Adipocyte (in vitro differentiated cells): ENCODE data around the gene PRKCH.

Experiments used
- DNase-seq: peaks from one replicate; pipeline ENCODE4 v3.0.0-alpha.2; 2015; ENCODE audit warnings: low read depth
- H3K27me3 ChIP-seq: replicated peaks from 2 replicates; pipeline ENCODE4 v1.7.0; 2013; ENCODE audit warnings: mild to moderate bottlenecking, low read length, moderate library complexity; ENCODE audit not compliant: control insufficient read depth, insufficient read depth
- H3K36me3 ChIP-seq: 2 replicates; pipeline ENCODE4 v1.7.0; 2013; ENCODE audit warnings: low read length, mild to moderate bottlenecking, moderate library complexity; ENCODE audit not compliant: control insufficient read depth, insufficient read depth, severe bottlenecking
- H3K4me1 ChIP-seq: 2 replicates; pipeline ENCODE4 v1.7.0; 2013; ENCODE audit warnings: mild to moderate bottlenecking, low read length, moderate library complexity; ENCODE audit not compliant: control insufficient read depth, insufficient read depth
- H3K4me3 ChIP-seq: 2 replicates; pipeline ENCODE4 v1.7.0; 2013; ENCODE audit warnings: mild to moderate bottlenecking, low read length, moderate library complexity
- H3K9ac ChIP-seq: 2 replicates; pipeline ENCODE4 v1.7.0; 2013; ENCODE audit warnings: mild to moderate bottlenecking, low read length, moderate library complexity
- H3K9me3 ChIP-seq: 2 replicates; pipeline ENCODE4 v1.7.0; 2013; ENCODE audit warnings: mild to moderate bottlenecking, low read length, moderate library complexity; ENCODE audit not compliant: control insufficient read depth

The PRKCH gene

DNA sequence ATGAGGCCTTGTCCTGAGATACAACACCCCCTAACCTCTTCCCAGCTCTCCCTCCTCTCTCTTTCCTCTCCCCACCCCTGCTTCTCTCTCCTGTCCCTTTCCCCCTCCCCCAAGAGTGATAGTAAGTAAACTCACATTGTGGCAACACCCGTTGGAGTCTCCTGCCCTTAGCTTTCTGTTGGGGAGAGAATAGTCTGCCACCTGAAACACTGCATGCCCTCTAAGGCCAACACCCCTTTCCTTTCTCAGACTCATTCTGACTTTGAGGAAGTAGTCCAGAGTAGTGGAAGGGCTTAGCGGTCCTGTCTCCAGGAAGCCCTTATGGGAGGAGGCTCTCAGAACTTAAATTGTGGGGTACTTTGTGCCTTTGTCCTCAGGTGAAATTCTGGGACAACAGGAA is 95.2 kb downstream of the PRKCH start:
- H3K36me3 ChIP-seq: no peaks in the 10 kb centered on the region

DNA sequence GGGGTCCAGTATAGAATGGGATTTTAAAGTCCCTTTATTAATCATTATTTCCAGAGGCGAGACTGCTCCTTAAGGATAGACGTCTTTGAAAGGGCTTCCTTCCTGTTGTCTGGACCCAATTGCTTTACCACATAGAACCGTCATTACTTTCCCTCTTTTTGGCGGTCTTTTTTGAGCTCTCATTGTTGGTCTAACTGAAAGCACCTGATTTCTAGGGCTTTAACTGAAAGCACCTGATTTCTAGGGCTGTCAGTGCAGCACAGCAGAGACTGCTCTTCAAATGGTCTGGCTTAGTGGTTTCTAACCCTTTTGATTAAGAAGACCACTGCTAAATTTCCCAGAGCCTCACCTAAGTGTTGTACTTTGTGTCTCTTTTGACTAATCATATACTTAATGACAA is 95.8 kb downstream of the PRKCH start:
- Histone ChIP-seq H3K4me1 (peaks cover 31% of the 10 kb centered on the region), H3K9ac (no peak overlapping the region), H3K9me3 (no peaks in the 10 kb centered on the region), H3K4me3 (no peak overlapping the region), H3K36me3 (no peaks in the 10 kb centered on the region), H3K27me3 (peaks cover 15% of the 10 kb centered on the region)
- no peak for DNase-seq

More for the DNA sequence above, 95.2 kb downstream of the PRKCH start:
- H3K9me3 ChIP-seq: no peaks in the 10 kb centered on the region
- H3K9ac ChIP-seq: no peak overlapping the region
- peaks cover 15% of the 10 kb centered on the region for H3K27me3 ChIP-seq
- no peak for DNase-seq
- peaks cover 28% of the 10 kb centered on the region for H3K4me1 ChIP-seq
- H3K4me3 ChIP-seq: no peak overlapping the region

DNA sequence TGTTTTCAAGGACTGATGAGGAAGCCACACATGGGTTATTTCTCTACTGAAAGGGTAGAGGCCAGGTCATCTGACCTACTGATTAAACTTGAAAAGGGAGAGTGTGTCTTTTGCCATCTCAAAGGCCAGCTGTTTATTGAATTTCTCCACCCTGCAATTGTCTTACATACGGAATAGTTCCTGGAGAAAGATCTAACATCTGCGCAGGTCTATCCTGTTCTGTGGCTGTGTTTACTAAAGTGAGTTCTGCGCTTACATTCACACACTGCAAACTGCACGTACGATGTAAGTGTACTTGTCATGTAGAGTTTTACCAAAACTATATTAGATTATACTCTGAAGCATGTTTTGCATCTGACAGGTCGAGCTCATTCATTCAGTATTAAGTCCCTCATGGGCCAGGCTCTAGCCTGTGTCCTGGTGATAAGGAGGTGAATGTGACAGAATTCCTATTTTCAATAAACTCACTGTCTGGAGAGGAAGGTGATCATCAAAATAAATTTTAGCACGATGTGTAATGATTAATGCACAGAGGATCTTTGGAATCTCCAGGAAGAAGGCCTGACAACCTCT is 96.6 kb downstream of the PRKCH start:
- no peak overlapping the region for H3K9ac ChIP-seq
- H3K36me3 ChIP-seq: no peaks in the 10 kb centered on the region
- H3K4me1 ChIP-seq: peaks cover 31% of the 10 kb centered on the region
- H3K27me3 ChIP-seq: peaks cover 10% of the 10 kb centered on the region
- no peaks in the 10 kb centered on the region for H3K9me3 ChIP-seq
- no peak for DNase-seq
- H3K4me3 ChIP-seq: no peak overlapping the region

DNA sequence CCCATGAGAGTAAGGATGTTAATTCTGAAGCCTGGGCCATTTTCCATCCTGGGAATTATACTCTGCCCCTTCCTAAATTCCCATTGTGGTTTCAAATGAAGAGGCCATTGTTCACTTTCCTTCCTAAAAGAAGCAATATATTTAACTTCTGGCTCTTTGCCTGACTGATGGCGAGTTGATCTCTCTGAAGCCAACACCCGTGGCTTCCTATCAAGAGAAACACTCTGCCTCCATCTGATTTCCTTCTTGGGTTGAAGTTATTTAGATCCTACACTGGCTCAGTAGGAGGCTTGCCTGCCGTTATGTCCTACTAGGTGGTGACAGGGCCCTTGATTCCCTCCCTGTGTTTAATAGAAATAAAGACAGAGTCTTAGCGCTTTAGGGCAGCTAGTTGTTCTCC is 97.4 kb downstream of the PRKCH start:
- Histone ChIP-seq H3K36me3 (no peaks in the 10 kb centered on the region), H3K4me3 (no peak overlapping the region), H3K9ac (no peak overlapping the region), H3K4me1 (peaks cover 31% of the 10 kb centered on the region), H3K9me3 (no peaks in the 10 kb centered on the region), H3K27me3 (peaks cover 10% of the 10 kb centered on the region)
- DNase-seq: no peak

DNA sequence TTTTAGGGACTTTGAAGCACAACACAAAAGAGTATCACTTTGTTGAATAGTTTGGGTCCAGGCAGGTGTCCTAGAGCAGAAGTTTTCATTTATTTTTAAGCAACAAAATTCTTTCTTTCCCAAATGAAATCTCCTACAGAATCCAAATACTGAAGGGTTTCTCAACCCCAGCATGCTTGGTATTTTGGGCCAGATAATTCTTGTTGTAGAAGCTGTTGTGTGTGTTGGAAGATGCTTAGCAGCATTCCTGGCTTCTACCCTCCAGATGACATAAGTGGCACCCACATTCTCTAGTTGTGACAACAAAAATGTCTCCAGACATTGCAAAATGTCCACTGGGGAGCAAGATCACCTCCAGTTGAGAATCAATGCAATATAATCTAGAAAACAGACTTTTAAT is 97.8 kb downstream of the PRKCH start:
- Histone ChIP-seq H3K4me1 (peaks cover 31% of the 10 kb centered on the region), H3K4me3 (no peak overlapping the region), H3K27me3 (peaks cover 10% of the 10 kb centered on the region), H3K9me3 (no peaks in the 10 kb centered on the region), H3K36me3 (no peaks in the 10 kb centered on the region), H3K9ac (no peak overlapping the region)
- no peak for DNase-seq

DNA sequence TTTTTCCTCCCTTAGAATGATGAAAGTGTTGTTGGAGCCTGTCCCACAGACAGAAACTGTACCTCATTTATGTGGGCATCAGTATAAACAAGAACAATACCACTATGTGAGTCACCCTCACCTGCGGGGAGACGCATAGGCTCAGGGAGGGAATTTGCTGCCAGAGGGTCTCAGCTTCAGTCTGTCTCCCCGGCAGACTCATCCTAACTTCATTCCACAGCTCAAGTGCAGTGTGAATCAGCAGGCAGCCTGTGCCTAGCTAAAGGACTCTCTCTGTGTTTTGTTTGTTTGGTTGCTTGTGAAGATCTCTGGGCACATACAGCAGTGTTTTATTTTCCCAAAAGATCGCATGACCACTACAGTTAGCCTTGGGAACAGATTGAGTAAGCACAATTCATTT is 98.9 kb downstream of the PRKCH start:
- Histone ChIP-seq H3K9me3 (no peaks in the 10 kb centered on the region), H3K27me3 (peaks cover 10% of the 10 kb centered on the region), H3K4me3 (no peak overlapping the region), H3K4me1 (peaks cover 31% of the 10 kb centered on the region), H3K9ac (no peak overlapping the region), H3K36me3 (no peaks in the 10 kb centered on the region)
- DNase-seq: peak; percentile 34

DNA sequence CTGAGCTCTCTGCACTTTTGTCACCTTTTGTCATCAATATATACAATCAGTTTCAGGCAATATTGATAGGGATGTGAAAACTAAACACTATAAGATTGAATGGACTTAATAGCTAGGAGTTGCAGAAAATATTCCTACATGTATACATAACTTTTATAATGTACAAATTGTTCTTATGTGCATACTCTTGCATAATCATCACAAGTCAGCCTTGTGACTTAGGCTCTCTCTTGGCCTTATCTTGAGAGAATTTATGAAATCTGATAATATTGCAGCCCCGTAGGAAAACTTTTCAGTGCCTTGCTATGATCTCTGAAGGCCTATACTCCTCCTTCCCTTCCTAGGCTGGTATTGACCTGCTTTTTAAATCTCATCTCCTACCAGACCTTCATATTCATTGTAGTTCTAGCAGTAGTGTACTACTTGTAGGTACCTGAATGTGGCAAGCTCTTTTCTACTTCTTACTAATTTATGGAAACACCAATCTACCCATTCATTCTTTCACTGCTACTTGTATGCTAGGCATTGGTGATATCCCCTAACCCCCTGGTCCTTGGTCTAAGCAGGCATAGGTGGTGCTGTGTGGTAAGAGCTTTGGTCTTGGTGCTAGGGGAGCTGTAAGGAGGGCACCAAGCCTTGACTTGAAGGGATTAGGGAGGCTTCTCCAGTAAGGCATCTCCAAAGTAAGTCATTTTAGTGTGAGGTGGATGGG is 100.0 kb downstream of the PRKCH start:
- Histone ChIP-seq H3K4me1 (peaks cover 31% of the 10 kb centered on the region), H3K4me3 (no peak overlapping the region), H3K9ac (no peak overlapping the region), H3K27me3 (peaks cover 15% of the 10 kb centered on the region), H3K9me3 (no peaks in the 10 kb centered on the region), H3K36me3 (no peaks in the 10 kb centered on the region)
- DNase-seq: peak; percentile 15

DNA sequence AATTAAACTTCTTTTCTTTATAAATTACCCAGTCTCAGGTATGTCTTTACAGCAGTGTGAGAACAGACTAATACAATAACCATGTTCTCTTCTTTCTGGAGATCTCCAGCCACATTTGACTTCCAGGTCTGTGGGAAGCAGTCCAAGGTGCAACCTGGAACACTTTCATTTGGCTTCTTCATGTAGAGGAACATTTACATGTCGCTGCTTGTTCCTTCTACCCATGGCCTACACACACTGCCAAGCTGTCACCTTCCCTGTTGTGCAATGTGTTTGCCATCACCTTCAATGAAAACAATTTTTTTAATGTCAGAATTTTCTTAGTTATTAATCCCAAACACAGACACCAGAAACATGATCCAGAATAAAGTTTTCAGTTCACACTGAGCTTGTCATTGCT is 104.7 kb downstream of the PRKCH start:
- Histone ChIP-seq H3K9me3 (no peaks in the 10 kb centered on the region), H3K27me3 (peaks cover 5% of the 10 kb centered on the region), H3K9ac (no peak overlapping the region), H3K36me3 (no peaks in the 10 kb centered on the region), H3K4me3 (no peak overlapping the region), H3K4me1 (peaks cover 18% of the 10 kb centered on the region)
- DNase-seq: no peak

DNA sequence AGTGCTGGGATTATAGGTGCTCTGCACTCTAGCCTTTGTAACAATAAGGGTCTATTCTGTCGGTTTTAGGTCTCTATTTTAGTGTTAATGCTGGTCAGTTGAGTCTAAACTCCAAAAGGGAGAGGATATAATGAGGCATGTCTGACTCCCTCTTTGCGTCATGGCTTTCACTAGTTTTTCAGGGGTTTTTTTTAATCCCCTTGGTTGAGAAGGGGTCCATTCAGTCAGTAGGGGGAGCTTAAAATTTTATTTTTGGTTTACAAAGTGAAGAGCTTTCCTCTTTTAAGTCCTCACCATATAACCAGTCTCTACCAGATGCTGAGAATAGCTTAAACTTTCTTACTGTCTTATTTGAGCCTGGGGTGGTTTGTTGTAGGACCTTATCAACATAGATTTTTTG is 106.9 kb downstream of the PRKCH start:
- Histone ChIP-seq H3K4me3 (no peak overlapping the region), H3K9me3 (no peaks in the 10 kb centered on the region), H3K9ac (no peak overlapping the region), H3K36me3 (no peaks in the 10 kb centered on the region), H3K27me3 (peaks cover 10% of the 10 kb centered on the region), H3K4me1 (peaks cover 9% of the 10 kb centered on the region)
- no peak for DNase-seq

DNA sequence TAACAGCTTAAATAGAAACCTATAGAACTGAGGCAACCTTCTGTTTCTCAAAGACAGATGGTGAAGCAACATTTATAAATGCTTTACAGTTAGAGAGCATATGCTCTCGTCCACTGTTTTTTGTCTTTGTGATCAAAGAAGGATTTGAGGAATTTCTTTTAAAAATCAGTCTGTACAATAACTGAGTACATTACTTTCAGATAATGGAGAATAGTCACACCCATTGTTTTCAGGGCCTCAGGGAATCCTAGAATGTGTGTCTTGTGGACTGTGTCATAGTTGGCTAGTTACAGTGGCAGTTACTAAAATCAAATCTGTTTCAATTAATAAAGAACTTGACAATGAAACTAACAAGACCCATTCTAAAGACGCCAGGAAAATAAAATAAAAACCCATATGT is 107.9 kb downstream of the PRKCH start:
- H3K9ac ChIP-seq: no peak overlapping the region
- no peak for DNase-seq
- no peak overlapping the region for H3K4me3 ChIP-seq

DNA sequence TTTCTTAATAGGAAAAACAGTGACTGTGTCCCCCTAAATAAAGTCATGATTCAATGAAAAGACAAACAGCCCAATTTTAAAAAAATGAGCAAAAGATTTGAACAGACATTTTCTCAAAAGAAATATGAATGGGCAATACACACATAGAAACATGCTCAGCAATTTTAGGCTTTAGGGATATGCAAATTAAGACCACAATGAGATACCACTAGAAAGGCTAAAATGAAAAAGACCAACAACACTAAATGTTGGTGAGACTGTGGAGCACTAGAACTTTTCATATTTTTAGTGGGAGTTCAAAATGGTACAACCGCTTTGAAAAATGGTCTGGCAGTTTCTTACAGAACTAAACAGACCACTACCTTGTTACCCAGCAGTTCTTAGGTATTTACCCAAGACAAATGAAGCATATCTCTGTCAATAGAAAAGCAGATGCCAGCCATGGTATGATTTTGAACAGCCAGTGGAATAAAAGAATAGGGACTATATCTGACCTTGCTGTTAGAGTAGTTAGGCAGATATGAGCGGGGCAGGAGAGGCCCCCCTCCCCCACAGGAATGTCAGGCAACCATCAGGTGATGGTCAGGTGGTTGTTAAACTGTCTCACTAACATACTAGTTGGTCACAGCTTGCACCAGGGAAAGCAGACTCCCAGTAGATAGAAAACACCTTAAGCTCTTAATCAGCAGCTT is 108.8 kb downstream of the PRKCH start:
- Histone ChIP-seq H3K4me3 (no peak overlapping the region), H3K4me1 (peaks cover 9% of the 10 kb centered on the region)
- no peak for DNase-seq

More for the DNA sequence above, 107.9 kb downstream of the PRKCH start:
- Histone ChIP-seq H3K9me3 (no peaks in the 10 kb centered on the region), H3K36me3 (no peaks in the 10 kb centered on the region), H3K4me1 (peaks cover 9% of the 10 kb centered on the region), H3K27me3 (peaks cover 10% of the 10 kb centered on the region)

More for the DNA sequence above, 108.8 kb downstream of the PRKCH start:
- no peak overlapping the region for H3K9ac ChIP-seq
- H3K36me3 ChIP-seq: no peaks in the 10 kb centered on the region
- H3K27me3 ChIP-seq: peaks cover 10% of the 10 kb centered on the region
- peaks cover 4% of the 10 kb centered on the region for H3K9me3 ChIP-seq
